GM21360 (cell line): Measurements from ENCODE around the gene GALE.

Source experiments
- ATAC-seq: cut with Tn5 transposase; IDR thresholded peaks from one replicate; pipeline ENCODE4 v1.9.1; 2021; ENCODE audit warnings: mild to moderate bottlenecking, moderate library complexity; ENCODE audit not compliant: unreplicated experiment

The GALE gene

DNA sequence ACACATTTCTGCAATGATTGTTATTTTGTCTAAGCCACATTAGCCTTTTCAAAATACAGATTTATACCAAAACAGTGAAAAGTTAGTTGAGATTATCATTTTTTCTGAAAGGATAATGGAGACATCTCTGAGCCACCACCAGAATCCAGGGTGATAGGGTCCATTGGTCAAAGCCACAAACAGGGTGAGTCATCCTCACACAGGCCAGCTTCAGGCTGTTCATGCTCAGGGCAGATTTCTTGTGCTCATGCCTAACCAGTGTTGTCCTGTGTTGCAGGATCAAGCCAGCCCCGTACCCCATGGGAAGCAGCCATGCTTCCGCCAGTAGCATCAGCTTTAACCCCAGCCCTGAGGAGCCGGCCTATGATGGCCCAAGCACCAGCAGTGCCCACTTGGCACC lies 43.9 kb downstream of the GALE start:
- no peak for ATAC-seq

GRCh38 chr1:23752909-23753308 lies 47.6 kb downstream of the GALE start:
- ATAC-seq = no peak

- ATAC-seq = no peak
These were observed 48.7 kb downstream of the GALE start for GRCh38 chr1:23751815-23752200.

DNA sequence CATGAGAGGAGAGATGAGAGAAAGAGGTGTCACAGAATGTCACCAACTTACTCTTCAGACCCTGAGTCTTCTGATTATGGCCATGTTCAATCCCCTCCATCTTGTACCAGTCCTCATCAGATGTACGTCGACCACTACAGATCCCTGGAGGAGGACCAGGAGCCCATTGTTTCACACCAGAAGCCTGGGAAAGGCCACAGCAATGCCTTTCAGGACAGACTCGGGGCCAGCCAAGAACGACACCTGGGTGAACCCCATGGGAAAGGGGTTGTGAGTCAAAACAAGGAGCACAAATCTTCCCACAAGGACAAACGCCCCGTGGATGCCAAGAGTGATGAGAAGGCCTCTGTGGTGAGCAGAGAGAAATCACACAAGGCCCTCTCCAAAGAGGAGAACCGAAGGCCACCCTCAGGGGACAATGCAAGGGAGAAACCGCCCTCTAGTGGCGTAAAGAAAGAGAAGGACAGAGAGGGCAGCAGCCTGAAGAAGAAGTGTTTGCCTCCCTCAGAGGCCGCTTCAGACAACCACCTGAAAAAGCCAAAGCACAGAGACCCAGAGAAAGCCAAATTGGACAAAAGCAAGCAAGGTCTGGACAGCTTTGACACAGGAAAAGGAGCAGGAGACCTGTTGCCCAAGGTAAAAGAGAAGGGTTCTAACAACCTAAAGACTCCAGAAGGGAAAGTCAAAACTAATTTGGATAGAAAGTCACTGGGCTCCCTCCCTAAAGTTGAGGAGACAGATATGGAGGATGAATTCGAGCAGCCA lies 49.3 kb downstream of the GALE start:
- ATAC-seq = no peak

GRCh38 chr1:23748016-23748415 lies 52.5 kb downstream of the GALE start:
- no peak for ATAC-seq
